ENCODE results near the gene ABCF1.

Gene ABCF1

DNA sequence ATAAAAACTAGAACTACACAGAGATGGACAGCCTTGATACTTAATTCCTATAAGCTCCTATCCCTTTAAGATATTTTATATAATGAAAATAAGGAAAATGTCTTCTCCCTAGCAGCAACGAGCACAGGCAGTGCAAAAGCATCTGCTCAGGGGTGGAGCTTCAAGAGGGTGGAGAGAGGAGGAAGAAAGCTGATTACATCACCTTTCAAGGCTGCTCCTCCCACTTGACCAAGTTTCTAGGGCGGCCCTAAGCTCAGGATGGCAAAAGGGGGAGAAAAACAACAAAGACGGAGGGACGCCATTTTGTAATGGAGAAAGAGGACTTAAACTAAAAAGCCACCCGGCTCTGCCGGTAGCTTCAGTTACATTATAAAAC is 43.6 kb downstream of the ABCF1 start:
- TF ChIP-seq, protein P1, sequence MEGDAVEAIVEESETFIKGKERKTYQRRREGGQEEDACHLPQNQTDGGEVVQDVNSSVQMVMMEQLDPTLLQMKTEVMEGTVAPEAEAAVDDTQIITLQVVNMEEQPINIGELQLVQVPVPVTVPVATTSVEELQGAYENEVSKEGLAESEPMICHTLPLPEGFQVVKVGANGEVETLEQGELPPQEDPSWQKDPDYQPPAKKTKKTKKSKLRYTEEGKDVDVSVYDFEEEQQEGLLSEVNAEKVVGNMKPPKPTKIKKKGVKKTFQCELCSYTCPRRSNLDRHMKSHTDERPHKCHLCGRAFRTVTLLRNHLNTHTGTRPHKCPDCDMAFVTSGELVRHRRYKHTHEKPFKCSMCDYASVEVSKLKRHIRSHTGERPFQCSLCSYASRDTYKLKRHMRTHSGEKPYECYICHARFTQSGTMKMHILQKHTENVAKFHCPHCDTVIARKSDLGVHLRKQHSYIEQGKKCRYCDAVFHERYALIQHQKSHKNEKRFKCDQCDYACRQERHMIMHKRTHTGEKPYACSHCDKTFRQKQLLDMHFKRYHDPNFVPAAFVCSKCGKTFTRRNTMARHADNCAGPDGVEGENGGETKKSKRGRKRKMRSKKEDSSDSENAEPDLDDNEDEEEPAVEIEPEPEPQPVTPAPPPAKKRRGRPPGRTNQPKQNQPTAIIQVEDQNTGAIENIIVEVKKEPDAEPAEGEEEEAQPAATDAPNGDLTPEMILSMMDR (IDR thresholded peaks at IDR 0.05; ENCODE audit: low read depth, low read length) = no peak
- peak overlapping the region; percentile 96 for H3K4me3 ChIP-seq (ENCODE audit: low read depth, low read length)
- in situ Hi-C loops (cut with HindIII; ENCODE audit: low sequenced_read_pairs) = no loop called here
- DNase-seq (ENCODE audit: low read depth, low spot score) = peak; percentile 99

DNA sequence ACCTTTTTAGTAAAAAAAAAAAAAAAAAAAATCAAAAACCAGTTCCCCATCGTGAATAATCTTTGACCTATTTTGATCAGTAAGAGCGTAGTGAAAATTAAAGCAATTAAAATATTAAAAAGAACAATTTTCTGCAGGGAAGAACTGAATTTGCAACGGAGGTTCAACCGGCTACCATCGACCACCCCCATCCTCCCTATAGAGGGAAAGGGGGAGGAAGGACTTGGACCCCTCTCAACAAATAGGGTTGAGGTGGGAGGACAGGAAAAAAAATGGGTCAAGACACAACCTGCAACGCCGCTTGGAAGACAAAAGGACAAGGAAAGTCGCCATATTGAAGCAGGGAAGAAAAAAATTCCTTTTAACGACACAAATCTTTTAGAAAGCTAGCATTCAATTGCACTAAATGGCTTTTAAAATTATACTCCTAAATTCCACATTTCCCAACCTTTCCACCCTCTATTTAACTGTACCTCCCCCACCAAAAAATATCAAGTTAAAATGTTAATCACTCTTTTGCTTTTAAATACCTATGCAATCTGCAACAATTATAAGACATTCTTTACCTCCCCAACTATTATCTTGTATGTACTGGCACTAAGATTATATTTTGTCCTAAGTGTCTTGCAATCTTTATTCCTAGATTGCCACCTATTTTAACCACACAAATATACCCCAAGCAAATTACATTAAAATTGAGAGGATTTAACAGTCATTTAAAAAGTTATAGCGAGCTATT is 44.1 kb downstream of the ABCF1 start:
- in situ Hi-C loops (cut with HindIII; ENCODE audit: low sequenced_read_pairs) = no loop called here
- TF ChIP-seq, protein P1 (IDR thresholded peaks at IDR 0.05; ENCODE audit: low read depth, low read length) = no peak
- H3K4me3 ChIP-seq (ENCODE audit: low read depth, low read length) = peak overlapping the region; percentile 96
- peak; percentile 89 for DNase-seq (ENCODE audit: low read depth, low spot score)

DNA sequence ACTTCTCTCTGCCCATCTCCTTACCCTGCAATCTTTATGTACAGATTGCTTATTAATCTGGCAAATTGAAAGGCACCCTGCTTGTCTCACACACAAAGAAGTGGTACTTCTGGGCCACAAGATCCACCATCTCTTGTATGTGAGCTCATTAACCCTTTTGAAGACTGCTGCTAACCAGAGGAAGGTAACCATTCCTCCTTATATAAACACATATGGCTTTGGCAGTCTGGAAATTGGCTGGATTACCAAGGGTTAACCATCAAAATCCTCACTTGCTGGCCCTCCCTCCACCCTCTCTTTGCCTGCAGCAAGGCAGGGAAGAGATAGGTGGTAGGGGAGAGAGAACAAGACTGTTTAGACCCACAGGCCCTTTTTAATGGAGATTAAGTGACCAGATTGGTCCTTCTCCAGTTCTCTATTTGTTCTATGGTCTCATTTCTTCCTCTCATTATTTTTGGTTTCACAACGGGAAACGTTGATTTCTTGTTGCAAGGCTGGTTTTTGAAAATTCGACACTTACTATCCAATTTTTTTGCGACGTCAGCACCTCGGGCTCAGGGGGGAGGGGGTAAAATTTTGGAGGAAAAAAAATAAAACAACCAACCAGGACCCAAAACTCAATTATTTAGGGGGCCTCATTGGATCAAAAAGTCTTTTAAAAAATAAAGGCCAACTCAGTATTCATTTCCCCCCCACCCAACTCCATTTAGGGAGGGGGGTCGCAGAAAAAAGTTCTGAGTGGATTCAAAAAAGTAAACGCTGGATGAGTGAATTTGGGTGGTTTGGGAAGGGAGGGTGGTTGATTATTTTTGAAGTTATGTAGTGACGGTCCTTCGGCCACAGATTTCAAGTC is 44.9 kb downstream of the ABCF1 start:
- peak; percentile 29 for DNase-seq (ENCODE audit: low read depth, low spot score)
- H3K4me3 ChIP-seq (ENCODE audit: low read depth, low read length) = peak overlapping the region; percentile 96
- TF ChIP-seq, protein P1 (IDR thresholded peaks at IDR 0.05; ENCODE audit: low read depth, low read length) = no peak
- in situ Hi-C loops (cut with HindIII; ENCODE audit: low sequenced_read_pairs) = no loop called here

DNA sequence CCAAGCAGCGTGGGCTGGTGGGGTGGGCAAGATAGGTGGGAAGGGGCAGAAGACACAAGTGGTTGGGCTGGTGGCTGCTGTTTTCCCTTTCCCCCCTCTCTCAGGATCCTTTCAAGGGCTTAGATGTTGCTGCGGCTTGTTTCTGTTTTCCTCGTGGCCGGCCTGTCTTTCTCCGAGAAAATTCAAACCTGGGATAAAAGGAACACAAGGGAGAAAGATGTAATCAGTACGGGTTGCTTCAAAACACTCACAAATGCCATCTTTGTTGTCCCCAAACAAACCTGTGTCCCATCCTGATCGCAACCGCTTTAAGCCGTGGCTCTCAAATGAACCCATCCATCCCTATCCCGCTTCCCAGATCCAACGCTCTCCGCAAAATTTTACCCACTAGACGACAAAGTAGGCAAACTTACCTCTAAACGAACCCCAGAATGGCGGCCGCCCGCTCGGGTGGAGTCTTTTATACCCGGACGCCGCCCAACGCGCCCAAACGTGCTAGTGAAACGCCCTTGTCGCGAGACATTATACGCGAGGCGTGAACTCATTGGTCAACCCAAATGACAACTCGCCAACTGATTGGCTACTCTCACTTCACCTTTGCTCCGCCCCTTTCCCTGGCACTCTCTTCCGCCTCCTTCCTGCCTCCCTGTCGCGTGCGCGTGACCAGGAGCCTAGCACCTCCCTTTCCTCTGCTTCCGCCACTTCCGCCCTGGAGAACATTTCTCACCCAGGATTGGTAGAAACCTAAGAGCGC is 45.7 kb downstream of the ABCF1 start, which contains the start of gene PPP1R10:
Gene PPP1R10, minus strand, starts transcription at position 433 of the 754 bp plus-strand sequence. CDS start 7,299 bp downstream, outside the sequence.
- peak; percentile 100 for DNase-seq (ENCODE audit: low read depth, low spot score)
- TF ChIP-seq, protein P1 (IDR thresholded peaks at IDR 0.05; ENCODE audit: low read depth, low read length) = no peak
- peak within 1 kb of the TSS; percentile 96 for H3K4me3 ChIP-seq (ENCODE audit: low read depth, low read length)
- in situ Hi-C loops (cut with HindIII; ENCODE audit: low sequenced_read_pairs) = no loop called here

DNA sequence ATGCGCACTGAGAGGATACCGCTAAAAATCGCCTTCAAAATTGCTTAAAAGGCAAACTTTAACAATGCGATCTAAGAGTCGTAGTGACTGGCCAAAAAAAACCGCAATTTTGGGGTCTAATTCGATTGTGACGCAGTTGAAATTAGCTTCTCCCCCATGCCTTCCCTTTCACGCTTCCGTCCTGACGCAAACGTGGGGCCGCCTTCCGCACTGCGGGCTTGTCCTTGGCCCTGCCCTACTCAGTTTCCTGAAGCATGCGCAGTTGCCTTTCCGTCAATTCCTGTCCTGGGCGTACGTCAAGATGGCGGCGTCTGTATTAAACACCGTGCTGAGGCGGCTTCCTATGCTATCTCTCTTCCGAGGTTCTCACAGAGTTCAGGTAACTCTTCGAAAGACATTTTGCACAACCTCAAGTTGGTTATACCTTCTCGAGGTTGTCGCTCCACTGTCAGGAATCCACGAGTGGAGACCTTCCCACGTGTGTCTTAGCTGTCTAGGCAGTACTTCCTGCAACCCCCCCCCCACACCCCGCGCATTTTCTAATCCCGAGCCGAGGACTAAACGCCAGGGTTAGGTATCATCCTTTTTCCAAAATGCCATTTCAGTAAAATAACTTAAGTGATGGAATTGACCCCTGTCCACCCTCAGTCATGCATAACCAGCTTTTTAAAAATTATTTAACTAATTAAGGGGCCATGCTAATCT is 46.5 kb downstream of the ABCF1 start, which contains the start of gene MRPS18B:
Gene MRPS18B, plus strand, starts transcription at position 276 of the 705 bp plus-strand sequence. Its CDS starts 26 bp downstream, at position 302.
- TF ChIP-seq, protein P1 (IDR thresholded peaks at IDR 0.05; ENCODE audit: low read depth, low read length) = no peak
- DNase-seq (ENCODE audit: low read depth, low spot score) = peak; percentile 99
- H3K4me3 ChIP-seq (ENCODE audit: low read depth, low read length) = peak within 1 kb of the TSS; percentile 96
- in situ Hi-C loops (cut with HindIII; ENCODE audit: low sequenced_read_pairs) = no loop called here
